DMS79 (cell line): ENCODE measurements around the gene PCED1B.

Experiments
- DNase-seq: peaks from one replicate; lab custom pipeline; 2025; lab: John Stamatoyannopoulos, UW

The PCED1B gene

GRCh38 chr12:47120736-47121135 lies 41.3 kb downstream of the PCED1B start:
- DNase-seq, result no peak

DNA sequence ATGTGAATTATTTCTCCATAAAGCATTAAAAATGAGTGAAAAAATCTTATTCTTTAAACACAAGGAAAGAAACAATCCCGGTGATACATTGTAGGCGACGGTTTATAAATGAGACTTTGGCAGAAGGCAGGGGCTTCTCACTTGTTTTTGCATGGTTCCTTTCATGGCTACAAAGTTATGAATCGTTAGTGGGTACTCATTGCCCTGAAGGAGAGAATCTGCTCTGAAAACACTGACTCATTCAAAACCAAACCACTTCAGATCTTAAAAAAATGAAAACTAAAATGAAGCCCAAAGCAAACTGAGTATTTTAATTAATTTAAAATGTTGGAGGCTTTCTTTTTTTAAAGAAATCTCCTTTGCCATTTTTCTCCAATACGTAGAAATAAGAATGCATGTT lies 41.7 kb downstream of the PCED1B start:
- no peak for DNase-seq

DNA sequence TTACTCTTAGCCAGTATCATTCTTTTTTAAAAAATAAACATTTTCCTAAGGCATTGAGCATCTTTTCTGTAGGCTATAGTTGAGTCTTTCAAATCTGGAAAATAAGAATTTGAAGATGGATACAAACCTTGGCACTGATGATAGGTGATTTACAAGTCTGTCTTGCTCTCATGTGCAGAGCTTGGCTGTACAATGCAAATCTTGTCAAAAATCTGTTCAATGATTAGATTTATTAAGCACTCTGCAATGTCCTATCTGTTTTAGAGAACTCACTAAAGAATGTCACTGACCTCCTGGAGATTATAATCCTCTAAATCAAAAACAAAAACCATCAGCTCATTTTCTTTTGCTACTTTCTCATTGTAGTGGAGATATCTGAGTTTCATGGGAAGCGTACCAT lies 43.2 kb downstream of the PCED1B start:
- DNase-seq, result no peak

DNA sequence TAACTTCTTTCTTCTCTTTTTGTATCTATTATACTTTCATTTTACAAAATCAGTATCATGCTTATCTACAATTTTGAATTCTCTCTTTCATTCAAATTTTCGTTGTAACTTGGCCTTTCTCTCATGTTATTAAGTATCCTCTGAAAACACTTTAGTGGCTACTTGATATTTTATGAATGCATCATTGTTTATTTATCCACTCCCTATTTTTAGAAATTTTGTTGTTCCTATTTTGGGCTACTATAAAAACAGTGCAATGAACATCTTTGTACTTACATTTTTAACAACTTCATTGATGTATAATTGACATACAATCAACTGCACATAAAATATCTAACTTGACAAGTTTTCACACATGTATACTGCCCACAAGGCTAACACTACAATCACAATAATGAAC lies 44.3 kb downstream of the PCED1B start:
- DNase-seq, result no peak

- no peak for DNase-seq
Observed at GRCh38 chr12:47124451-47124850, 45.0 kb downstream of the PCED1B start.

GRCh38 chr12:47126246-47126645 lies 46.8 kb downstream of the PCED1B start:
- DNase-seq, result no peak

DNA sequence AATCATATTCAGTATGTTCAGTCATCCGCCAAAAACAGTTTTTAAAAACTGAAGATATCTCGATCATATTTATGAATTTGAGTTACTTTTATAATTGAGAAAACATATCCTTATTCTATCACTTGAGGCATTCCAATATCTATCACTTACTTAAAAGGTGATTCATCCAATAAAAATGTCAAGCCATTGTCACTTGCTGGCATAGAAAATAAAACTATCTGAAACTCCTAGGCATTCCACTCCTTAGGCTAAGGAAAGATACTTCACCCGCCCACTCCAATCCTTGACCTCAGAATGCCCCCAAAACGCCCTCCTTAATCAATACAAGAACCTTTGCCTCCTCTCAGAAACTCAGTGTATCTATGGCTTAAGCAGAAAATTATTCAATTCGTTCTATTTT lies 51.6 kb downstream of the PCED1B start:
- no peak for DNase-seq

DNA sequence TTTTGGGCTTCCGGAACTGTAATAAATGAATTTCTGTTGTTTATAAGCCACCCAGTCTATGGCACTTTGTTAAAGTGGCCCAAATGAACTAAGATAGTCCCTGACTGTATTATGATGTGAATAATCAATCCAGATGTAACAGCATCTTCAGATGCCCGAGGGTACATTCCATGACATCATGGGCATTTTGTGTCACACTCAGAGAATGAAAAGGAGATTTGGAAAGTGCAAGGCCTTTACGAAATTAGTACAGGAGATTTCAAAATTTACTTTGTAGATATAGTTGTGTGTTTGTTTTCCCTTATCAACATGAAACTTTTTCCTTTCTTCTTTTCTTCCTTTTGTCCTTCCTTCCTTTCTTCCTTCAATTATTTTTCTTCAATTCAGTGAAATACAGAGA lies 54.6 kb downstream of the PCED1B start:
- no peak for DNase-seq

- DNase-seq, result no peak
Observed at GRCh38 chr12:47135578-47135977, 56.2 kb downstream of the PCED1B start.

GRCh38 chr12:47139000-47139681 lies 59.7 kb downstream of the PCED1B start:
- DNase-seq, result no peak

DNA sequence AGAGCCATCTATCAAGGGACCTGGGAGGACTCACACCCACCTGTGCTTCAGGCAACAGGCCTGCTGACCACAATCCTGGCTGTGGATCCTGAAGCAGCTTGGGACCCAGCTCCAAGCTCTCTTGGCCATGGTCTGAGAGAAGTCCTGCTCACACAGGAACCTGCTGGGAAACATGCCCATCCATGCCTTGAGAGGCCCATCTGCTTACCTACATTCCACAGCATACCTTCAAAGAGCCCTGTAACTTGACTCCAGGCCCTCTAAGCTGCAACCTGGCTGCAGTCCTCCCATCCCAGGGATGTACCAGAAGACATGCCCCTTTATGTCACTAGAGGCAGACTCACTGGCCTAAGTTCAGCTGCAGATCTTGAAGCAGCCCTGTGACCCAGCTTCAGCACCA lies 62.0 kb downstream of the PCED1B start:
- no peak for DNase-seq

DNA sequence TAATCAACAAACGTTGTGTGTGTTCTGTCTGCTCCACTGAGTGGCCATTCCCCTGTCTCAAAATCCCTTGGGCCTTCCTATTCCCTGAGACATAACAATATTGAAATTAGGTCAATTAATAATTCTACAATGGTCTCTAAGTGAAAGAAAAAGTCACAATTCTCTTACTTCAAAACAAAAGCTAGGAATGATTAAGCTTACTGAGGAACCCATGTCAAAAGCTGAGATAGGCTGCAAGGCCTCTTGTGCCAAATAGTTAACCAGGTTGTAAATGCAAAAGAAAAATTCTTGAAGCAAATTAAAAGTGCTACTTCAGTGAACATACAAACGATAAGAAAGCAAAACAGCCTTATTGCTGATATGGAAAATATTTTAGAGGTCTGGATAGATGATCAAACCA lies 65.3 kb downstream of the PCED1B start:
- DNase-seq, result no peak

DNA sequence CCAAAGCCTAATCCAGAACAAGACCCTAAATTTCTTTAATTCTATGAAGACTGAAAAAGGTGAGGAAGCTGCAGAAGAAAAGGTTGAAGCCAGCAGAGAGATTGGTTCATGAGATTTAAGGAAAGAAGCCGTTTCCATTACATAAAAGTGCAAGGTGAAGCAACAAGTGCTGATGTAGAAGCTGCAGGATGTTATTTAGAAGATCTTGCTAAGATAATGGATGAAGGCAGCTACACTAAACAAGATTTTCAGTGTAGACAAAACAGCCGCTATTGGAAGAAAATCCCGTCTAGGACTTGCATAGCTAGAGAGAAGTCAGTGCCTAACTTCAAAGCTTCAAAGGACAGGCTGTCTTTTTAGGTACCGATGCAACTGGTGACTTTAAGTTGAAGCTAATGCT lies 65.8 kb downstream of the PCED1B start:
- no peak for DNase-seq

- DNase-seq, result no peak
Observed at GRCh38 chr12:47147739-47148138, 68.3 kb downstream of the PCED1B start.

GRCh38 chr12:47149146-47149545 lies 69.7 kb downstream of the PCED1B start:
- no peak for DNase-seq

GRCh38 chr12:47152095-47152494 lies 72.7 kb downstream of the PCED1B start:
- no peak for DNase-seq

DNA sequence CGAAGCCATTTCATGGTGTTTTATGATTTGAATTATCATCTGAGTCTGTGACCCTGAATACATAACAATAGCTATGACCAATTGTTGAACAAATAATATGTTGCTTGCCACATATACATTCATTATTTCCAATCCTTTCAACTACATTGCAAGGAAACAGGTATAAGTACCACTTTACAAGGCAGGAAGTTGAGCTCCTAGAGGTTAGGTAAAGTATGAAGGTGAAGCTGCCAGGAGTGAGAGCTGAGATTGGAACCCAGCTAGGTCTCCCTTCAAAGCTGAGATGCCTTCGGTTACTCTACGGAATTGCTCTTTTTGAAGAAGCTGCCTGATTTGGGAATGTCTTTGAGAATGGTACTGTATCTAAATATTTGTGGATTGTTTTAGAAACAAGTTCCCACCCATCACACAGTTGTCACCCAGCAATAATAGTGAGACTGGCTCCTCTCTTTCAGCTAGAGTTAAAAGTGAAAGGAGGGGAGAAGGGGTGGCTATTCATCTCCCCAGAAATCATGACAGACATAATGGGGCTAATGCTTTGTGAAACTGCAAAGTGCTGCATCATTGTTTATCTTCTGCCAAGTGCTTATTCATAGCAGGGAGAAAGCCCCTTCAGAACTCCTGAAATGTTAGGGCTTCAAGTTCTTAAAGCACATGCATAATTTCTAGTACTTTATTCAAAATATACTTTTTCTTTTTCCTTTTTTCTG lies 76.2 kb downstream of the PCED1B start:
- no peak for DNase-seq

DNA sequence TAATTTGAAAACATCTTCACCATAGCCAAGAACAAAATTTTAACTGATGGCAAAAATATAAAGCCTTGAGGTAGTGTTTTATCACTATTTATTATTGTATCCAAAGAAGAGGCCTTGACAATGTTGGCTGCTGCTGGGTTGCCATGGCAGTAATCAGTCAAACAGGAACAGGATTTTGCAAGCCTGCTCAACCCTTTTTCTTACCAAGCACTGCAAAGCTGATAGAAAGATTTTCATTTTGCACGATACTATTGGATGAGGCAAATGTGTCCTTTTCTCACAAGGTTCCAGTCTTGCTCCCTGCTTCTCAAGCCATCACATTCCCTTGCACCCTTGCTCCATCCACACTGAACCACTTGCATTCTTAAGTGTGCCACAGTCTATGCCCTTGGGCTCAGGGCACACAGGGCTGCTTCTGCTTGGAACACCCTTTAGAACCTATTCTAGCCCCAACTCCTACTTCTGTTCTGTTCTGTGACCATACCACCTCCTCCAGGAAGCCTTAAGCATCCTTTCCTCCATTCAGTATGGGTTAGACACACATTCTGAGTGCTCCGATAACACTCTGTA lies 76.8 kb downstream of the PCED1B start:
- DNase-seq, result no peak

DNA sequence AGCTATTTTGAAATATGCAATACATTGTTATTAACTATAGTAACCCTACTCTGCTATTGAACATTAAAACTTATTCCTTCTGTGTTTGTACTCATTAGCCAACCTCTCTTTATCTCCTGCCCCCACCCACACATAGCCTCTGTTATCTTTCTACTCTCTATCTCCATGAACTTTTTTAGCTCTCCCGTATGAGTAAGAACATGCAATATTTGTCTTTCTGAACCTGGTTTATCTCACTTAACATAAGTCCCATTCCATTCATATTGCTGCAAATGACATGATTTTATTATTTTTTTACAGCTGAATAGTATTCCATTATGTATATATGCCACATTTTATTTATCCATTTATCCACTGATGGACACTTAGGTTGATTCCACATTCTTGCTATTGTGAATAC lies 79.4 kb downstream of the PCED1B start:
- DNase-seq, result no peak

GRCh38 chr12:47159348-47159747 lies 79.9 kb downstream of the PCED1B start:
- no peak for DNase-seq

DNA sequence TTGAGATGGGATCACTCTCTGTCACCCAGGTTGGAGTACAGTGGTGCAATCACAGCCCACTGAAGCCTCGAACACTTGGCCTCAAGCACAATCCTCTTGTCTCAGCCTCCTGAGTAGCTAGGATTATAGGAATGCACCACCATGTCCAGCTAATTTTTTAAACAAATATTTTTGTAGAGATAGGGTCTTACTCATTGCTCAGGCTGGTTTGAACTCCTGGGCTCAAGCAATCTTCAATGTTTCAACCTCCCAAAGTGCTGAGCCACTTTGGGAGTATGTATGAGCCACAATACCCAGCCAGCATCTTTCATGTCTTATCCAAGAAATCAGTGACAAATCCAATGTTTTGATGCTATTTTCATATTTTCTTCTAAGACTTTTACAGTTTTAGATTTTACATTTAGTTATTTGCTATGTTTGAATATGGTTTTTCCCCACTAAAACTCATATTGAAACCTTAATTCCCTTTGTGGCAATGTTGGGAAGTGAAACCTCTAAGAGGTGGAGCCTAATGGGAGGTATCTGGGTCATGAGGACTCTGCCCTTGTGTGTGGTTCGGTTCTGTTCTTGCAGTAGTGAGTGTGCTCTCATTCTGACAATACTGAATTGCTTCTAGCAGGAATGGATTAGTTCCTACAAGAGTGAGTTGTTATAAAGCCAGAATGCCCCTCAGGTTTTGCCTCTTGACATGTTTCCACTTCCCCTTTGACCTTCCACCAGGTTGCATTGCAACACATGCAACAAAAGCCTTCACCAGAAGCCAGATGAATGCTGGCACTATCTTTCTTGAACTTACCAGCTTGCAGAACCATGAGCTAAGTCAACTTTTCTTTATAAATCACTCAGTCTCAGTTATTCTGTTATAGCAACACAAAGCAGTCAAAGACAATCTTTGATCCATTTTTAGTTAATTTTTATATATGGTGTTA lies 81.2 kb downstream of the PCED1B start:
- no peak for DNase-seq

GRCh38 chr12:47164116-47164515 lies 84.7 kb downstream of the PCED1B start:
- no peak for DNase-seq
